Right lobe of liver (tissue), 6 donors: ENCODE data around the gene PTPN4. TPM values are rescaled to one million over a fixed set of nuclear protein-coding genes. Genes with fewer than 3 reads are reported as not detected.

Experiments
- ATAC-seq, 4 donors: fragments of 200-7000 bp; cut with Tn5 transposase; one replicate each; pipeline ENCODE4 v1.9.1; 2020; ENCODE audit warnings: mild to moderate bottlenecking in 4 of 4, moderate library complexity in 4 of 4
- DNase-seq, 3 donors: peaks; one replicate each; pipeline ENCODE4 v3.0.0-alpha.2; 2020
- H3K27ac ChIP-seq, 3 donors: fragments of 200-600 bp; one replicate each; pipeline ENCODE4 v1.8.0; 2022
- H3K27me3 ChIP-seq, 2 donors: fragments of 200-600 bp; one replicate each; pipeline ENCODE4 v1.8.0; 2022
- H3K36me3 ChIP-seq, 4 donors: fragments of 200-600 bp; sonication (generic) in 1 of 4; one replicate each; pipeline versions ENCODE4 v1.5.1 to v1.8.0; 2017 to 2022; ENCODE audit warnings: control low read depth in 1 of 4
- H3K4me1 ChIP-seq, 4 donors: fragments of 200-600 bp; sonication (generic) in 1 of 4; one replicate each; pipeline versions ENCODE4 v1.5.1 to v1.8.0; 2017 to 2022; ENCODE audit warnings: control low read depth in 1 of 4
- H3K4me3 ChIP-seq, 3 donors: fragments of 200-600 bp; one replicate each; pipeline ENCODE4 v1.8.0; 2022
- H3K9me3 ChIP-seq, 4 donors: fragments of 200-600 bp; sonication (generic) in 1 of 4; one replicate each; pipeline versions ENCODE4 v1.5.1 to v1.8.0; 2017 to 2022; ENCODE audit warnings: control low read depth in 1 of 4
- CTCF ChIP-seq, 4 donors: fragments of 200-600 bp in 3 of 4; fragments of 450-650 bp in 1 of 4; IDR thresholded peaks; one replicate each; pipeline versions ENCODE4 v1.5.1 to v1.8.0; 2016 to 2022; ENCODE audit warnings: antibody characterized with exemption in 4 of 4, mild to moderate bottlenecking in 2 of 4
- POLR2A ChIP-seq: fragments of 450-650 bp; IDR thresholded peaks from one replicate; pipeline ENCODE4 v1.6.1; 2017; ENCODE audit warnings: antibody characterized with exemption, mild to moderate bottlenecking
- WGBS: methylation state at CpG from one replicate; pipeline ENCODE4 v1.1.6; 2018; ENCODE audit warnings: low coverage, low lambda C conversion rate; ENCODE audit not compliant: insufficient coverage; ENCODE audit errors: missing lambda C conversion rate; 5-methylcytosine and 5-hydroxymethylcytosine counted together
- intact Hi-C, 2 donors: fragments of 100-400 bp; cut with DNase I; formaldehyde crosslinking; loops; one replicate each; pipeline versions ENCODE4 v1.11.2 to v1.14.1; 2022
- long read RNA-seq: library from polyadenylated mRNA; unstranded; transcript quantifications from one replicate; pipeline ENCODE4 v2.0.0, GENCODE V29; 2019
- total RNA-seq, 6 experiments: library from RNA; depleted of rRNA in 2 of 6; stranded (reverse); fragments of >200 nt in 2 of 6; fragmentation: NEBNext Ultra II Directional in 3 of 6; extraction: Animal tissue kit (Norgen Biotek cat#: 25700) in 3 of 6; gene quantifications; one replicate each; pipeline versions ENCODE4 v1.1.0 to v1.2.4, GENCODE V29; 2016 to 2023
- donor health status: DM: no; HTN: yes; CAD: no.
- donor health status: DM: no; HTN: no; CAD: no.
- donor health status: DM: no; HTN: no; CAD: no.
- donor health status: DM: no; HTN: yes; CAD: no.
- donor health status: DM: no; HTN: yes; CAD: no.

Gene PTPN4
- total RNA-seq, result 10 to 100 TPM in 5 of 6 experiments, 1 to 10 TPM in 1; 8.5 to 19.9 (median 14.8) TPM
- long read RNA-seq, result 0 reads

- peak; percentile 97 to 98 (median 97) for DNase-seq
Observed at GRCh38 chr2:119759451-119760236, at the start of gene PTPN4. Gene PTPN4, plus strand, starts transcription at chr2:119759922. Its CDS starts 49,932 bp downstream, at chr2:119809854.

GRCh38 chr2:119710281-119710680, 49.4 kb upstream of the PTPN4 start:
- no peak overlapping the region for H3K27ac ChIP-seq
- no CpG with 5 or more reads among the region's 8 CpGs for WGBS
- H3K27me3 ChIP-seq, result no peaks in the 10 kb centered on the region
- H3K9me3 ChIP-seq, result no peaks in the 10 kb centered on the region
- no peak for DNase-seq
- H3K4me1 ChIP-seq, result no peaks in the 10 kb centered on the region
- no peaks in the 10 kb centered on the region for H3K36me3 ChIP-seq
- no peak overlapping the region for H3K4me3 ChIP-seq
- no peak for TF ChIP-seq POLR2A
- no peak for TF ChIP-seq CTCF (IDR thresholded peaks at IDR 0.05)
- intact Hi-C loops, result no loop called here
- no peak for ATAC-seq

More at GRCh38 chr2:119759451-119760236, at the start of gene PTPN4:
- no peaks in the 10 kb centered on the region for H3K9me3 ChIP-seq
- ATAC-seq, result peak; percentile 89 to 95 (median 90)
- no peaks in the 10 kb centered on the region for H3K36me3 ChIP-seq
- peak within 1 kb of the TSS; percentile 83 to 89 (median 87) for H3K27ac ChIP-seq
- peak; percentile 89 for TF ChIP-seq POLR2A
- no peak for TF ChIP-seq CTCF (IDR thresholded peaks at IDR 0.05)
- no peaks in the 10 kb centered on the region for H3K27me3 ChIP-seq
- under 1% methylated on average over 45 of the region's 59 CpGs for WGBS
- peaks cover 0 to 23% (median 4%) of the 10 kb centered on the region in 4 donors for H3K4me1 ChIP-seq
- peak within 1 kb of the TSS; percentile 69 to 77 (median 71) for H3K4me3 ChIP-seq
- intact Hi-C loops, result loop anchor here in 1 of 2 donors (10.0 kb wide), 1 partner anchor 65 kb away; no protein-coding TSS in a partner anchor

GRCh38 chr2:119711352-119711751, 48.4 kb upstream of the PTPN4 start:
- DNase-seq (no peak), ATAC-seq (no peak)
- no peak for TF ChIP-seq CTCF (IDR thresholded peaks at IDR 0.05)
- no peak for TF ChIP-seq POLR2A
- intact Hi-C loops, result no loop called here
- Histone ChIP-seq H3K4me3 (no peak overlapping the region), H3K4me1 (no peaks in the 10 kb centered on the region), H3K36me3 (no peaks in the 10 kb centered on the region), H3K27ac (no peak overlapping the region), H3K9me3 (no peaks in the 10 kb centered on the region), H3K27me3 (no peaks in the 10 kb centered on the region)
- 85% methylated on average over 7 of the region's 9 CpGs for WGBS

- H3K36me3 ChIP-seq, result no peaks in the 10 kb centered on the region
- intact Hi-C loops, result no loop called here
- TF ChIP-seq POLR2A, result no peak
- TF ChIP-seq CTCF (IDR thresholded peaks at IDR 0.05), result no peak
- H3K27me3 ChIP-seq, result no peaks in the 10 kb centered on the region
- DNase-seq (no peak), ATAC-seq (no peak)
- H3K4me3 ChIP-seq, result no peak overlapping the region
- H3K4me1 ChIP-seq, result no peaks in the 10 kb centered on the region
- WGBS, result 67% methylated on average over 1 of the region's 3 CpGs
- H3K9me3 ChIP-seq, result no peaks in the 10 kb centered on the region
- no peak overlapping the region for H3K27ac ChIP-seq
Observed at GRCh38 chr2:119712571-119712970, 47.2 kb upstream of the PTPN4 start.
